IPS DF 6.9 (cell line): ENCODE measurements around the gene ANKRD7.

Experiments used
- DNase-seq: peaks from one replicate; pipeline ENCODE4 v3.0.0-alpha.2; 2013; ENCODE audit warnings: low read depth, low spot score
- H3K27ac ChIP-seq: one replicate; pipeline ENCODE4 v1.5.1; 2013; ENCODE audit warnings: low read length, control low read depth
- H3K27me3 ChIP-seq: 2 replicates; pipeline ENCODE4 v1.6.1; 2013; ENCODE audit warnings: mild to moderate bottlenecking, low read length; ENCODE audit not compliant: control insufficient read depth, insufficient read depth
- H3K36me3 ChIP-seq: 2 replicates; pipeline ENCODE4 v1.6.1; 2013; ENCODE audit warnings: low read length; ENCODE audit not compliant: control insufficient read depth, insufficient read depth
- H3K4me1 ChIP-seq: 2 replicates; pipeline ENCODE4 v1.6.1; 2013; ENCODE audit warnings: low read length; ENCODE audit not compliant: control insufficient read depth, insufficient read depth
- H3K4me3 ChIP-seq: 2 replicates; pipeline ENCODE4 v1.5.1; 2013; ENCODE audit warnings: mild to moderate bottlenecking, low read length
- H3K9me3 ChIP-seq: 2 replicates; pipeline ENCODE4 v1.6.1; 2013; ENCODE audit warnings: low read length, inconsistent platforms; ENCODE audit not compliant: control insufficient read depth, insufficient read depth
- WGBS: extraction: QIAGEN DNeasy Blood & Tissue Kit; methylation state at CpG from one replicate; pipeline ENCODE4 v1.1.7; 2013; ENCODE audit warnings: mixed read lengths, missing lambda C conversion rate; ENCODE audit not compliant: insufficient read length, insufficient coverage; 5-methylcytosine and 5-hydroxymethylcytosine counted together

ANKRD7 gene

DNA sequence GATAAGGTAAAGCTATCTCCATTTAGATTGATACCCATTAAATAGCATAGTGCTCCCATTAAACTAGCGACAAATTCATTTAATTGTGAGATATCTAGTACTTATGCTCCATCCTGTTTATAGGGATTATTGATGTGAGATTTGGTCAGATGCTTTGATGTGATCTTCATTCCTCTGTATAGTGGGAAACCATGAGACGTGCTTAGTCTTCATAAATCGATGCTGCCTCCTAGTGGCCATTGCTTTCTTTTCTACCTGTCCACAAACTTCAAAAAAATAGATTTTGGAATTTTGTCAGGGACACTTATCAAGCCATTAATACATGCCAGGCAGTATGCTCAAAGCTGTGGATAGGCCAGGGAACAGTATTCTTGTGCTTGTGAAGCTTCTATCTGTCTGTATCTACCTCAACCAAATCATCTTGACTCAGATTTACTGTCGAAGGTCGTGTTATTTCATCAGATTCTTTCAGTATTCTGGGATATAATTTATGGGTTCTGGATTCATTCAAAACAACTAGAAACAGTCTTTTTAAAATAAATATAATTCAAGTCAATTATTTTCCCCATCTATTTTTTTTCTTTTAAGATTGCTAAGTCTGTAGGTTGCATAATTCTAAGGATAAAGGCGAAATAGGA lies 28.5 kb upstream of the ANKRD7 start:
- Histone ChIP-seq H3K9me3 (no peaks in the 10 kb centered on the region), H3K27ac (no peak overlapping the region), H3K36me3 (no peaks in the 10 kb centered on the region; the same call in 1 of the 2 replicates), H3K4me1 (no peaks in the 10 kb centered on the region), H3K4me3 (no peak overlapping the region), H3K27me3 (no peaks in the 10 kb centered on the region)
- no CpG with 5 or more reads among the region's 6 CpGs for WGBS
- DNase-seq, result peak; percentile 37

DNA sequence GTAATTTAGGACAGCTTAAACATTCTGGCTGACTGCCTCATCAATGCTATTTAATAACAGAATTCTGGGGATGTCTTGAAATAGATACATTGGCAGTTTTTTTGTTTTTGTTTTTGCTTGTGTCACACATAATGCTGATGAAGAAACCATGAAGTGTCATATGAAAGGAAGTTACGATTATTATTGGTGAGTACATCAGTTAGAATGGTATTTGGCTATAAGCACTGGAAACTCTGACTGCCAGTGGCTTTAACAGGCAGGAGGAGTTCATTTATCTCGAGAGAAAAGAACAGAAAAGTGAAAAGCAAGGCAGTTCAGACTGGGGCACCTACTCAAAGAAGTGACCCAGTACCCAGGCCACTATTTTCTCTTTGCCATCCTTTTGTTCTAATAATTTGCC lies 22.4 kb upstream of the ANKRD7 start:
- no peaks in the 10 kb centered on the region for H3K36me3 ChIP-seq
- no peaks in the 10 kb centered on the region for H3K4me1 ChIP-seq
- no peak overlapping the region for H3K27ac ChIP-seq
- DNase-seq, result no peak
- H3K4me3 ChIP-seq, result no peak overlapping the region
- H3K9me3 ChIP-seq, result no peaks in the 10 kb centered on the region
- WGBS, result no CpG with 5 or more reads among the region's 2 CpGs
- no peaks in the 10 kb centered on the region for H3K27me3 ChIP-seq

DNA sequence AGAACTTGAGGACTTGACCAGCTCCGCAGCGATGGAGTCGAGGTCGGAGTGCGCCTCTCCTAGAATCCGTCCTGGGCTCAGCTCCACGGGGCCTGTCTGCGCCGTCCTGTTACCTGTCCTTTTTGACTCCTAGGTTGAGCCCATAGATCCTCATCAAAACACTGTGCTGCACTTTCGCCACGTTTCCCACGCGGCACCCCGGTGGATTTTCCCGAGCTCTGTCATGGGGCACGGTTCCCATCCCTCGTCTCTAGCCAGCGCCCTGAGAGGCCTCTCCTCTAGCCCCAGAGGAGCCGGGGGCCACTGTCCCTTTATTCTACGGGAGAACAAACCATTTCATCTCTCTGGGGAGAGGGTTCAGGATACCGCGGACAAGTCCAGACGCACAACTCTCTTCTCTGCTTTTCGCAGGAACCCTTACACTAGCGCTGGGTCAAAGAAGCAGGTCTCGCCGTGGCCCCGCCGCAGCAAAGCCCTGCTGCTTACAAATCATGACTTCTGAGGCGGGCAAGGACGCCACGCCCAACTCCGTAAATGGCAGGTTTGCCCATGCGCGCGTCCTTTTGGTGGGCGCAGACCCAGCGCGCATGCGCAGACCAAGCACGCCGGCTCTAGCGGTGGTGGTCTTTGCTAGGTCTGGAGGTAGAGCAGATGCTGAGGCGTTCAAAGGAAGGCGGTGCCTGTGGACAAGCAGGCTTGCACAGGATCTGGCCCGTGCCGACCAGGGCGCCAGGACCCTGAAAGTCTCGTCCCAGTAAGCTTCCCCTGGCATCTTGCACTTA lies 10.3 kb upstream of the ANKRD7 start:
- Histone ChIP-seq H3K9me3 (no peaks in the 10 kb centered on the region), H3K27ac (no peak overlapping the region), H3K4me1 (no peaks in the 10 kb centered on the region), H3K36me3 (no peaks in the 10 kb centered on the region), H3K27me3 (no peaks in the 10 kb centered on the region), H3K4me3 (no peak overlapping the region)
- no CpG with 5 or more reads among the region's 49 CpGs for WGBS
- DNase-seq, result no peak

DNA sequence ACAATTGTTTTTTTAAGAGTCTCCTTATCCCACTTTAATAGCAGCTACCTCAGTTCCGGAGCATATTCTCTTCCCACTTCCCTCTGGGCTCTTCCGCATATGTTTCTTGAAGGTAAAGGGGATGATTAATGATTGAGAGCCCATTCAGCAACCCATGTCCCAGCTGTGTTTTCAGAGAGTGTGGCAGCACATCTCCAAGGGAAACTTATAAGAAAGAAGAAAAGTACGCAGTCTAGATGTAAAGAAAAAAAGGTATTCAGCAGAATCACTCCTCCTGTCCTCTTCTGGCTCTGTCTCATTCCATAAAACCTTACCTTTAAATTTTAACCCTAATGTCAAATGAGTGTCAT lies 9.7 kb upstream of the ANKRD7 start:
- H3K4me1 ChIP-seq, result no peaks in the 10 kb centered on the region
- WGBS, result no CpG with 5 or more reads among the region's 3 CpGs
- DNase-seq, result no peak
- H3K27ac ChIP-seq, result no peak overlapping the region
- H3K36me3 ChIP-seq, result no peaks in the 10 kb centered on the region
- H3K9me3 ChIP-seq, result no peaks in the 10 kb centered on the region
- H3K27me3 ChIP-seq, result no peaks in the 10 kb centered on the region
- H3K4me3 ChIP-seq, result no peak overlapping the region

DNA sequence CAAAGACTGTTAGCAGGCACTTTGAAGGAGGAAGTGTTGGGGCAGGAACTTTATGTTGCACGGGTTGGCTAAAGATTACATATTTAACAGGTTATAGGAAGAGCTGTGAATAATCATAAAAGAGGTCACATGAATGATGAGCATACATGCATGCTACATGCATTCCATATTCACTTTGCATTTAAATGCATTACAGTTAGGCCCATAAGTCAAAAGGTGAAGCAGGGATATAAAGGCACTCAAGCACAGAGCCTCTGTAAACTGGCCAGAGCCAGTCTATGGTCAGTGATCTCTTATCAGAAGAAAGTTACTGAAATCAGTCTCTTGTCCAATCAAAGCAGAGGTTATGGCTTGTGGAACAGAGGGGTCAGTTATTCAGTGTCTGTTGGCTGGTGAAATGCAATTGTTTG lies 7.3 kb upstream of the ANKRD7 start:
- WGBS, result no CpG with 5 or more reads among the region's 1 CpG
- H3K27ac ChIP-seq, result no peak overlapping the region
- H3K27me3 ChIP-seq, result no peaks in the 10 kb centered on the region
- DNase-seq, result no peak
- no peaks in the 10 kb centered on the region for H3K9me3 ChIP-seq
- H3K4me3 ChIP-seq, result no peak overlapping the region
- H3K4me1 ChIP-seq, result no peaks in the 10 kb centered on the region
- H3K36me3 ChIP-seq, result no peaks in the 10 kb centered on the region

DNA sequence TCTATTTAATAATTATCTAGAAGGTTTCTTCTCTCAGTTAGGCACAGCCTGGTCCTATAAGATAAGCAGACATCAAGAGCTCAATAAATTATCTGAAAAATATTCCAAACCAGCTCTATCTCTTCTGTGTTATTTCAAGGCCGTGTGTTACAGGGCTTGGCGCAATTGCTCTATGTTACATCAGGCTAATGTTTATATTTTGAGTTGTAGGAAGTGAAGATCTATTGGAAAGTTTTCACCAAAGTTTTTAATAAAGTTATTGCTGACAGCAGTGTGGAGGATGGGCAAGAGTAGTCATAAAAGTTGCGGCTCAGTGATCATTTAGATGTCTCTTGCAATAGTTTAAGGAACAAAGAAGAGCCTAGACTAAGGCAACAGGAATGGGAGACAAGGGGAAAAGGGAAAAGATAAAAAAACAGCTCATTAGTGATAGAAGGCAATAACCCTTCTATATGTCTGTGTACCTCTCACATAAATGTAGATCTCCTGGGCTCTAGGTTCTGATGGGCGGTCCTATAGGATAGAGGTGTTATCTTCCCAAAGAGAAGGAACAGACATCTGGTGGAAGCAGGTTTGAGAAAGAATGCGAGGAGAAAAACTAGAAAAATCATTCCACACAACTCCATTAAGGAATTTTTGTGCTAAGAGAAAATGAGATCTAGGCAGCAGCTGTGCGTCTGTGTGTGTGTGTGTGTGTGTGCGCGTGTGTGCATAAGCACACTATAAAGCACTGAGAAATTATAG lies 5.9 kb upstream of the ANKRD7 start:
- Histone ChIP-seq H3K4me1 (no peaks in the 10 kb centered on the region), H3K36me3 (no peaks in the 10 kb centered on the region), H3K4me3 (no peak overlapping the region), H3K9me3 (no peaks in the 10 kb centered on the region), H3K27me3 (no peaks in the 10 kb centered on the region), H3K27ac (no peak overlapping the region)
- no CpG with 5 or more reads among the region's 8 CpGs for WGBS
- no peak for DNase-seq

DNA sequence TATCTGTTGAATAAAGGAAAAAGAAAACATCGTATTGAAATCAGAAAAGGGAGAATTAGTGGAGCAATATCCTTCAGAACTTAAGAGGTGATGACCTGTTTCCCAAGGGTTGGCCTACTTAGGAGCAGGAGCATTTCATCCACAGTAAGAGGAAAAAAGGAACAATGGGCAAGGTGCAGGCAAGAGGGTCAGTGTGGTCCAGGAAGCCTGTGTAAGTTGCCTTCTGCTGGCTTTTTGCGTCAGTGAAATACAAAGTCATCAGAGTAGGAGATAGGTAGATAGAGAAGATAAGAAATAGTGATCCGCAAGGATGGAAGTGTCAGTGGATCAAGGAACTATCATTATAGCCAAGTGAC lies 5.4 kb upstream of the ANKRD7 start:
- Histone ChIP-seq H3K4me3 (no peak overlapping the region), H3K36me3 (no peaks in the 10 kb centered on the region), H3K27me3 (no peaks in the 10 kb centered on the region), H3K27ac (no peak overlapping the region), H3K9me3 (no peaks in the 10 kb centered on the region), H3K4me1 (no peaks in the 10 kb centered on the region)
- DNase-seq, result no peak
- WGBS, result no CpG with 5 or more reads among the region's 3 CpGs

DNA sequence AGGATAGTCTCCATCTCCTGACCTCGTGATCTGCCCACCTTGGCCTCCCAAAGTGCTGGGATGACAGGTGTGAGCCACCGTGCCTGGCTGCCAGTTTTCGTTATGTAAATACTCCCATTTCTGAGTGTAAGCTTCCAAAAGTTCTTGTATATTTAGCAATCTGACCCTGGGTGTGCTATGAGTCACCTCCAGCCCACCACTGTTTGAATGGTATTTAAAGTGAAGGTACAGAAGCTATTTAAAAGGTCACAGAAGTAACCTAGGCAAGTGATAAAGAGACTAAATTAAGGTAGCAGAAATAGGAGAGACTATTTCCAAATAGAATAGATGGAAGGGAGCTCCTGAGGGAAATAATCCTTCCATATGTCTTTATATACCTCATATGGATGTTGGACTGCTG lies 3.9 kb upstream of the ANKRD7 start:
- Histone ChIP-seq H3K9me3 (no peaks in the 10 kb centered on the region), H3K4me1 (no peaks in the 10 kb centered on the region), H3K36me3 (no peaks in the 10 kb centered on the region), H3K4me3 (no peak overlapping the region), H3K27ac (no peak overlapping the region), H3K27me3 (no peaks in the 10 kb centered on the region)
- DNase-seq, result no peak
- no CpG with 5 or more reads among the region's 3 CpGs for WGBS

DNA sequence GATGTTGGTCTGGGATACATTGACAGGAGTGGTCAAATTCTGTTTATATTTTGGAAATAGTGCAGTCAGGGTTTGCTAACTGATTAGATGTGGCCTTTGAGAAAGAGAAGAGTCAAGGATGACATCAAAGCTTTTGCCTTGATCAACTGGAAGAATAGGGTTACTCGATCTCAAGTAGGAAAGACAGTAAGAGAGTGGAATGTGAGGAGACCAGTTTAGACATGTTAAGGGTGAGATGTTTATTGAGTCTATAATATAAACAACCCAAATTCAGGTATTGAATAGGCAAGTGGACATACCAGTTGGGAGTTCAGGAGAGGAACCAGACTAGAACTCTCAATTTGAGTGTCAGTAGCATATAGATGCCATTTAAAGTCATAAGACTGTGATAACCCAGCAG lies 1.9 kb upstream of the ANKRD7 start:
- H3K27me3 ChIP-seq, result no peaks in the 10 kb centered on the region
- H3K4me3 ChIP-seq, result no peak overlapping the region
- H3K9me3 ChIP-seq, result no peaks in the 10 kb centered on the region
- H3K27ac ChIP-seq, result no peak overlapping the region
- no CpG with 5 or more reads among the region's 1 CpG for WGBS
- H3K4me1 ChIP-seq, result no peaks in the 10 kb centered on the region
- DNase-seq, result no peak
- H3K36me3 ChIP-seq, result no peaks in the 10 kb centered on the region

DNA sequence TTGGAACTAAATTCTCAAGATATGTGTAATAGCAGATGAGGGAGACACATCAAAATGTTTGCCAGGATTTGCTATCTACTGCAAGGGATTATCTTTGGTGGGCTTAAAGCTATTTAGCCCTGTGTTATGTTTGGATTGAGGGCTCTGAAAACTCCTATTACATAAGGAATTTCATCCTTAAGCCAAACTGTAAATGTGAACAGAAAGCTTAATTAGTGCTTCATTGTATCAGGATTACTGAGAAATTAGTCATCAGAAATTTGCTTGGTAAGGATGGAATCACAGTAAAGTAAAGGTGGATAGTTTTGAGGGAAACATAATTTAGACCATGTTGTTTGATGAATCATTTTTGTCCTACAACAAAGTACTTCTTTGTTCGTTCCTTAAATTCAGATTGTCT lies 8.3 kb downstream of the ANKRD7 start:
- Histone ChIP-seq H3K4me3 (no peak overlapping the region), H3K27ac (no peak overlapping the region), H3K4me1 (no peaks in the 10 kb centered on the region), H3K36me3 (no peaks in the 10 kb centered on the region), H3K27me3 (no peaks in the 10 kb centered on the region), H3K9me3 (no peaks in the 10 kb centered on the region)
- no peak for DNase-seq
- WGBS, result no CpG with 5 or more reads among the region's 1 CpG
